ENCODE data around the gene ANKH.

Gene ANKH

GRCh38 chr5:14825977-14826376, 45.6 kb downstream of the ANKH start:
- TF ChIP-seq EZH2phosphoT487 (IDR thresholded peaks at IDR 0.05; ENCODE audit: borderline replicate concordance) (no peak), CTCF (conservative IDR thresholded peaks at IDR 0.05; ENCODE audit: low read length) (no peak)
- no peak overlapping the region for H3K4me2 ChIP-seq (ENCODE audit: low read depth, low read length, poor library complexity, severe bottlenecking)
- peaks cover 13% of the 10 kb centered on the region for H3K4me1 ChIP-seq (ENCODE audit: insufficient read depth, low read length, poor library complexity, severe bottlenecking)
- H3K36me3 ChIP-seq (ENCODE audit: insufficient read depth, low read length), result no peaks in the 10 kb centered on the region
- peaks cover 42% of the 10 kb centered on the region for H3K79me2 ChIP-seq (ENCODE audit: insufficient read depth, low read length)
- H3K9ac ChIP-seq (ENCODE audit: low read depth, low read length, poor library complexity, severe bottlenecking), result no peak overlapping the region
- peaks cover 4% of the 10 kb centered on the region for H4K20me1 ChIP-seq (ENCODE audit: insufficient read depth, low read length, poor library complexity, severe bottlenecking)
- H2AFZ ChIP-seq (ENCODE audit: low read length), result no peak overlapping the region
- no peaks in the 10 kb centered on the region for H3K27me3 ChIP-seq (ENCODE audit: insufficient read depth, low read length, poor library complexity, severe bottlenecking)
- H3K9me2 ChIP-seq (replicated peaks; ENCODE audit: low read depth, low read length), result no peaks in the 10 kb centered on the region
- no peaks in the 10 kb centered on the region for H3K9me3 ChIP-seq (ENCODE audit: insufficient read depth, low read depth, low read length)
- H3K4me3 ChIP-seq (ENCODE audit: low read length, poor library complexity, severe bottlenecking), result no peak overlapping the region
- H3F3A ChIP-seq (ENCODE audit: low read depth), result no peaks in the 10 kb centered on the region

GRCh38 chr5:14824499-14824898, 47.1 kb downstream of the ANKH start:
- H3K4me2 ChIP-seq (ENCODE audit: low read depth, low read length, poor library complexity, severe bottlenecking), result no peak overlapping the region
- no peaks in the 10 kb centered on the region for H3F3A ChIP-seq (ENCODE audit: low read depth)
- peaks cover 18% of the 10 kb centered on the region for H3K4me1 ChIP-seq (ENCODE audit: insufficient read depth, low read length, poor library complexity, severe bottlenecking)
- TF ChIP-seq EZH2phosphoT487 (IDR thresholded peaks at IDR 0.05; ENCODE audit: borderline replicate concordance), result no peak
- no peak for TF ChIP-seq CTCF (conservative IDR thresholded peaks at IDR 0.05; ENCODE audit: low read length)
- H3K4me3 ChIP-seq (ENCODE audit: low read length, poor library complexity, severe bottlenecking), result no peak overlapping the region
- H3K9ac ChIP-seq (ENCODE audit: low read depth, low read length, poor library complexity, severe bottlenecking), result no peak overlapping the region
- peaks cover 41% of the 10 kb centered on the region for H3K79me2 ChIP-seq (ENCODE audit: insufficient read depth, low read length)
- no peaks in the 10 kb centered on the region for H3K9me2 ChIP-seq (replicated peaks; ENCODE audit: low read depth, low read length)
- no peaks in the 10 kb centered on the region for H3K36me3 ChIP-seq (ENCODE audit: insufficient read depth, low read length)
- H3K27me3 ChIP-seq (ENCODE audit: insufficient read depth, low read length, poor library complexity, severe bottlenecking), result no peaks in the 10 kb centered on the region
- no peak overlapping the region for H2AFZ ChIP-seq (ENCODE audit: low read length)
- H3K9me3 ChIP-seq (ENCODE audit: insufficient read depth, low read depth, low read length), result no peaks in the 10 kb centered on the region
- peaks cover 4% of the 10 kb centered on the region for H4K20me1 ChIP-seq (ENCODE audit: insufficient read depth, low read length, poor library complexity, severe bottlenecking)

- no peak for TF ChIP-seq CTCF (conservative IDR thresholded peaks at IDR 0.05; ENCODE audit: low read length)
- TF ChIP-seq EZH2phosphoT487 (IDR thresholded peaks at IDR 0.05; ENCODE audit: borderline replicate concordance), result no peak
- H3K9ac ChIP-seq (ENCODE audit: low read depth, low read length, poor library complexity, severe bottlenecking), result no peak overlapping the region
- H3K9me3 ChIP-seq (ENCODE audit: insufficient read depth, low read depth, low read length), result no peaks in the 10 kb centered on the region
- H3K79me2 ChIP-seq (ENCODE audit: insufficient read depth, low read length), result peaks cover 44% of the 10 kb centered on the region
- H3K27me3 ChIP-seq (ENCODE audit: insufficient read depth, low read length, poor library complexity, severe bottlenecking), result no peaks in the 10 kb centered on the region
- H3K36me3 ChIP-seq (ENCODE audit: insufficient read depth, low read length), result no peaks in the 10 kb centered on the region
- H3K4me1 ChIP-seq (ENCODE audit: insufficient read depth, low read length, poor library complexity, severe bottlenecking), result peaks cover 28% of the 10 kb centered on the region
- H3F3A ChIP-seq (ENCODE audit: low read depth), result no peaks in the 10 kb centered on the region
- no peak overlapping the region for H3K4me3 ChIP-seq (ENCODE audit: low read length, poor library complexity, severe bottlenecking)
- no peaks in the 10 kb centered on the region for H3K9me2 ChIP-seq (replicated peaks; ENCODE audit: low read depth, low read length)
- no peak overlapping the region for H3K4me2 ChIP-seq (ENCODE audit: low read depth, low read length, poor library complexity, severe bottlenecking)
- peaks cover 4% of the 10 kb centered on the region for H4K20me1 ChIP-seq (ENCODE audit: insufficient read depth, low read length, poor library complexity, severe bottlenecking)
- no peak overlapping the region for H2AFZ ChIP-seq (ENCODE audit: low read length)
Observed at GRCh38 chr5:14821100-14821845, 50.3 kb downstream of the ANKH start.
